ENCODE measurements around the gene IFRD2.

Gene IFRD2, protein sequence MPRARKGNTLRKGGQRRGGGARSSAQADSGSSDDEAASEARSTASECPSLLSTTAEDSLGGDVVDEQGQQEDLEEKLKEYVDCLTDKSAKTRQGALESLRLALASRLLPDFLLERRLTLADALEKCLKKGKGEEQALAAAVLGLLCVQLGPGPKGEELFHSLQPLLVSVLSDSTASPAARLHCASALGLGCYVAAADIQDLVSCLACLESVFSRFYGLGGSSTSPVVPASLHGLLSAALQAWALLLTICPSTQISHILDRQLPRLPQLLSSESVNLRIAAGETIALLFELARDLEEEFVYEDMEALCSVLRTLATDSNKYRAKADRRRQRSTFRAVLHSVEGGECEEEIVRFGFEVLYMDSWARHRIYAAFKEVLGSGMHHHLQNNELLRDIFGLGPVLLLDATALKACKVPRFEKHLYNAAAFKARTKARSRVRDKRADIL

DNA sequence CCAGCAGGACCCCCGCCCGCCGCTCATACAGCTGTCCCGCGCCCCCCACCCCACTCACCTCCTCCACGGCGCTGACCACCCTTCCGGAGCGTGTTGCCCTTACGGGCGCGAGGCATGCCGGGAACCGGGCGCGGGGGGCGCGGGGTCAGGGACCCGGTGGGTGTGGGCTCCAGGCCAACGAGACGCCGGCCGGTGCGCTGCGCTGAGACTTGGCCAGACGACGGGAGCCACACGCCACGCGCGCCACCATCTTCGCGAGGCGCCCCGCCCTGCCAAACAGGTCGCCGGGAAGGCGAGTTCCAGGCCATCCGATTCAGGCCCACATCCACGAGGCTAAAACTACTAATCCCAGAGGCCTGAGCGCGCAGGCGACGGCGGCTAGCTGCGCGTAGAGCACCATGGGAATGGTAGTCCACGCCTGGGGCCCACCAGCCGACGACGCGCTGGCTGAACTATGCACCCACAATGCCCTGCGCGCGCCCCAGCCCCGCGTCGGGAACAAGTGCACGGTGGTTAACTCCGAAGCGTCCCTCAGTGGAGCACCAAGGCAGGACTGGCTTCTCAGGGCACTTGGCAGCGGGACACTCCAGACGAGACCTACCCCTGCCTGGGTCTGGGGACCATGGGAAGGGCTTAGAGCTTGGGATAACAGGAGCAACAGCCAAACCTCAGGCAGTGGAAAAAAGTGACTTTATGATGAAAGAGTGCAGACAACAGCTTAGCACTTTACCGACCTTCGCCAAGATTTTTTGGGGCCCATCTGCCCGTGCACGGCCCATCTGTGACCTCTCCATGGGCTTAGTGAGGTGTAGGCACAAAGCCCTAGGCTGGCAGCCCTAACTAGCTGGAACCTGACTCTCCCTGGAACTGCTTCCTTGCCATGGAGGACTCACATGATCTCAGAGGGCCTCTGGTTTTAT is at the start of gene IFRD2:
Gene IFRD2, minus strand, starts transcription at position 271 of the 920 bp plus-strand sequence. Its CDS starts 155 bp downstream, at position 116.
- peak; percentile 90 for DNase-seq

DNA sequence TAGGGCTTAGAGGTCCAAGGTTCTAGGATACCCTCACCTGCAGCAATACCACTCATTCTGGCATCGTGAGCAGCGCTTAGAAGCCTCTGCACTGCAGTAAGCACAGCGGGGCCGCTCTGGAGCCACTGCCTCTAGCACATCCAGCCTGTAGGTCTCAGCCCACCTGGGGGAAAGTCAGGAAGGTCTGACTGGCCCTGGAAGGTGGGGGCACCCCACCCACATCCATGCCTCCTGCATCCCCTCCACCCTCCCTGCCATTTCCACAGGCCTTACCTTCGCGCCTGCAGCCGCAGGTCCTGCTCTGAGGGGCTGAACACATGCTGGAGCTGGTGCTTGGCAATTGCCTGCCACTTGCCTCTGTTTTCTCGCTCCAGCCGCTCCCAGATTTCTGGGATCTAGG is 49.3 kb upstream of the IFRD2 start:
- DNase-seq = no peak

DNA sequence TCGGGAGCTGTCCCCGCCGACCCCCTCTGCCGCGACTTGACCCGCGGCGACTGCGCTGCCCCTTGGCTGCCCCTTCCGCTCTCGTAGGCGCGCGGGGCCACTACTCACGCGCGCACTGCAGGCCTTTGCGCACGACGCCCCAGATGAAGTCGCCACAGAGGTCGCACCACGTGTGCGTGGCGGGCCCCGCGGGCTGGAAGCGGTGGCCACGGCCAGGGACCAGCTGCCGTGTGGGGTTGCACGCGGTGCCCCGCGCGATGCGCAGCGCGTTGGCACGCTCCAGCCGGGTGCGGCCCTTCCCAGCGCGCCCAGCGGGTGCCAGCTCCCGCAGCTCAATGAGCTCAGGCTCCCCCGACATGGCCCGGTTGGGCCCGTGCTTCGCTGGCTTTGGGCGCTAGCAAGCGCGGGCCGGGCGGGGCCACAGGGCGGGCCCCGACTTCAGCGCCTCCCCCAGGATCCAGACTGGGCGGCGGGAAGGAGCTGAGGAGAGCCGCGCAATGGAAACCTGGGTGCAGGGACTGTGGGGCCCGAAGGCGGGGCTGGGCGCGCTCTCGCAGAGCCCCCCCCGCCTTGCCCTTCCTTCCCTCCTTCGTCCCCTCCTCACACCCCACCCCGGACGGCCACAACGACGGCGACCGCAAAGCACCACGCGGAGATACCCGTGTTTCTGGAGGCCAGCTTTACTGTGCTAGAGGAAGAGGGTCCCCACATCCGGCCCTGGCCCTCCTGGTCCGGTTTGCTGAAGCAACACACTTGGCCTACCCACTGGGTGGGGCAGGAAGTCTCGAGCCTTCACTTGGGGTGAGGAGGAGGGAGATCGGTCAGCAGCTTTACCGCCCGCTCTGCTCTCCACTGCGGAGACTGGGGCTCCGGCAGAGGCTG is 48.5 kb upstream of the IFRD2 start, which contains the start of gene RASSF1:
Gene RASSF1, minus strand, starts transcription at position 389 of the 882 bp plus-strand sequence. Its CDS starts 31 bp downstream, at position 358.
- DNase-seq = peak; percentile 46

DNA sequence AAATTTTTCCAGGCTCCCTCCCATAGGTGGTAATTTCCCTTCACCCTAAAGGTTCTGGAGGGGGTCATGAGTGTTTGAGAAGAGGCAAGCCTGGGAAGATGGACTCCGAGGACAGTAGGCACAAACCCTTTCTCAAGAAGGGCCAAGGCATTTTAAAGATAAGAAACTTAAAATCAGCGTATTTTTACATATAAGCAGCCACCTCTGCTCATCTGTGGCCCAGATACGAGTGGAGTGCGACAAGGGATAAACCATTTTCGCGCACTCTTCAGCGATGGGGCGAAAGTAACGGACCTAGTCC is 47.9 kb upstream of the IFRD2 start:
- DNase-seq = no peak

DNA sequence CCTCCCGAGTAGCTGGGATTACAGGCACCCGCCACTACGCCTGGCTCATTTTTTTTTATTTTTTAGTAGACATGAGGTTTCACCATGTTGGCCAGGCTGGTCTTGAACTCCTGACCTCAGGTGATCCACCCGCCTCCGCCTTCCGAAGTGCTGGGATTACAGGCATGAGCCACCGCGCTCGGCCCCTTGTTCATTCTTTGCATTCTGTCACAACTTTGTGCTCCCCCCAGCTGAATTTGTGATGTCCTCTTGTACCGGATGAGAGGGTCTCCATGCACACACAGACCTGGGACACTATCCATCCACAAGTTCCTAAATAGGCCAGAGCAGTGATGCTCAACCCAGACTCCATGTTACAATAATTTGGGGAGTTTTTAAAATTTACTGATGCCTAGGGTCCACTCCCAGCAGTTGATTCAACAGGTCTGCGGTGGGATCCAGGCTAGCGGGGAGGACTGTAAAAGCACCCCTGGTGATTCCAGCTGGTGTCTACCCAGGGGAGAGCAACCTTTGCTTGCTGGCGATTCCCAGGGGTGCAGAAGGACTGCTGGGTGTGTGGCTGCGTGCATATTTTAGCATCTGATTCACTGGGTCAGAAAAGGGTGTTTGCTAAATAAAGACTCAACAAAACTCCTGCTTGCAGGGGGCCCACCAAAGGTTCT is 47.4 kb upstream of the IFRD2 start:
- DNase-seq = no peak

DNA sequence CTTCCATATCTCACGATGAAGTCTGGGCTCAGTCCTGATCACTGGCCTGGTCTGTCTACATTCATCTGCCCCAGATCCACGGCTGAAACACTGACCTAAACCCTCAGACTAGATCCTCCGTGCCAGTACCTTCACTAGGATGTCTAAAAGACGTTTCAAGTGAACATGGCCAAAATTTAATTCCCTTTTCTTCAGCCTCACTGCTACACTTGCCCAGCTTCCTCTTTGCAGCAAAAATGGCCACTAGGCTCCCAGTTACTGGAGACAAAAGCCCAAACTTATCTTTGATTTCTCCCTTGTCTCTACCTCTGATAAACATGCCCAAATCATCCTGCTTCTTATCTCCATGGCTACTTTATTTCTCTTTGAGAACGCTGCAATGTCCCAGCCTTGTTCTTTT is 46.7 kb upstream of the IFRD2 start:
- DNase-seq = no peak

DNA sequence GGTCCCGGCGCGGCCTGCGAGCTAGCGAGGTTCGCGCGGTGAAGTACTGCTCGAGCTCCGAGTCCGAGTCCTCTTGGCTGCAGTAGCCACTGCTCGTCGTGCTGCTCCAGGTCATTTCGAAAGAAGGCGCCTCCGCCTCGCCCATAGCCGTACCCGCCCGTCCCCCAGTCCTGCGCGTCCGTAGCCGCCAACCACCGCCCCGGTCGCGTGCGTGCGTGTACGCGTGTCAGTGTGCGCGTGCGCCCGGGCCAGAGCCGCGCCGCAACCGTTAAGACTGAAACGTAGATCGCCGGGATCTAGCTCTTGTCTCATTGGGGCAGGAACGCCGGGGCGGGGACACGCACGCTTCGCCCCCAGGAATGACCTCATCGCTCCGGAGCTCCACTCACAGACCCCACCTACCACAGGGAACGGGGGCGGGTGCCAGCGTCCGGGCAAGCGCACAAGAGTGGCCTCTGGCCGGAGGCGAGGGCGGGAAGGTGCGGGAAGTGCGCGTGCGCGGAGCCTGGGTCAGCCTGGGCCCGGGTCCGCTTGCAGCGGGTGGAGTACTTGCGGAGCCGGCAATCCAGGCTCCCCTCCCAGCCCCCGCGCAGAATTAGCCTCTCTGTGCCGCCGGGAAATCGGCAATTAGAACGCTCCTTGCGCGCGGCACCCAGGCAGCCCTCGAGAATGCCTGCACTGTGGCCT is 45.1 kb upstream of the IFRD2 start:
- peak; percentile 87 for DNase-seq

DNA sequence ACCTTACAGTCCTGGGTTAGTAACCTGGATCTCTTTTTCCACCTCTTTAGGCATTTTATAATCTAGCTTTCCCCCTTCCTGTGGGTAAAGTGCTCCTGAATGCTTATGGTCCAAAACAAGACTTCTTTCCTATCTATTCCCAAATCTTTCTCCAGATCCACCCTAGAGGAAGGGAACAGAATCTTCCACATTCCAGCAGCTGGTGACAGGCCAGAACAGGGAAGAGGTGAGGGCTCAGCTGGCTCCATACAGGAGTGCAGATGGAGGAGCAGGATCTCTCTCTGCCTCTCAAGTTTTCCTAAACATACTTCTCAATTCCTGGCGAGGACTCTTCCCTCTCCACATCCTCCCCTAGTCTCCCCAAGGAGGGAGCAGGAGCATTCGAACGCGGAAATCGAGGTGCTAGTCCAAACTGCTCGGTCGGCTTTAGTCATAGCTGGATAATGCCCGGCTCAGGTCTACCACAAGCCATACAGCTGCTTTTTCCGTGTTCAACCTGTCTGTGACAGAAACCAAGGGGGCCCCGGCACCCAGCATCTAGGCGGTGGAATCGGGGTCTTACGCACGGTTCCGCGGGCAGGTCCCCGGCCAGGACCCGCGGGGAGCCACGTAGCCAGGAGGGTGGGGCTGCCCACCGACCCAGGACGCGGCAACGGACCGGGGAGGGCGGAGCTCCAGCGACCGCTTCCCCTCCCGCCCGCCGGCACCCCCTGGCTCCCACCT is 44.4 kb upstream of the IFRD2 start:
- peak; percentile 32 for DNase-seq

DNA sequence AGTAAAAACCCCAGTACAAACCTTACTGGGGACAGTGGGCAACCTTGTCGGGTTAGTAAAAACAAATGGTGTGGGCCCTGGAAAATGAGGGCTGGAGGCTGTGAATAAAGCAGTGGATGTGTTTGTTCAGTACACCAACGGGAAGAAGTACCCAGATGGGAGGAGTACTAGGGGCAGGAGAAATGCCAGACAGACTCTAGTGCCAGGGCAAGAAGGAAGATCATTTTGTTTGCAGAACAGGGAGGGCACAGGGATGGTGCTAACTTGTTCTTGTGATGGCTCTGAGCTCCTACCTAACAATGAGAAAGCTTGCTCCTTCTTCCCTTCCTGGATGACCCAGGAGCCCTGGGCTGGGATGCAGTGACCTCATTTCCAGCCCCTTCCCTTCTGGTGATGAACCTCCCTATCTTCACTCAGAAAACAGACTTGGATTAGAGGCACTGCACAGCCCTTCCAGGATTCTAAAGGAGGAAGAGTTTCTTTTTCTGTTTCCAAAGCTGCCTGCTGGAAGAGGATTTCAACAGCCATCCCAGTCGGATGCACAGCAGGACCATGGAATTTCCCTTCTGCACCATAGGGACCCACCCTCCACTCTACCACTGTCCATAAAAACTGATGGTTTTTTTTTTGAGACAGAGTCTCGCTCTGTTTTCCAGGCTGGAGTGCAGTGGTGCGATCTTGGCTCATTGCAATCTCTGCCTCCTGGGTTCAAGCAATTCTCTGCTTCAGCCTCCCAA is 42.3 kb upstream of the IFRD2 start:
- no peak for DNase-seq

DNA sequence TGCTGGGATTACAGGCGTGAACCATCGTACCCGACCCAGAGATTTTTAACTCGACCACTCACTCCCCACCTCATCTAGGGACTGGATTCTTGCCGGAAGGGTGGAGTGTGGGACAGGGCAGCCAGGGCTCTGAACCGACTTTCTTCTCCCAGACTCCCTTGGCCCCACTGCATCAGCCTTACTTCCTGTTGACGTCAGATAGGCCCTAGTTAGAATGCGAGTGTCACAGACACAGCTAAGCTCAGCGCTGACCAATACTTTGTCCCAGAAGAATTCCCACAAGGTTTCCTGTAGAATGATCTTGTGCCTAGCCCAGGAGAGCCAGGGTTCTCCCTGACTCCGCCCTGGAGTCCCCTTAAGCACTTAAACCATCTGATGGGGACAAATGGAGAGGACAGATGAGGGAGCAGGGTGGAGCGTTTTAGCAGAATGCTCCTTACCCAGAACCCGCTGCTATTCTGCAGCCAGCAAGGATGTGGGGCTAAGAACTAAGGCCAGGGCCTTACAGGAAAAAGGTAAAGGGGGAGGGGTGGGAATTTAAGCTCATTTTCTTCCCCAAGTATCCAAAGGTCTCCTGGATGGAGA is 41.6 kb upstream of the IFRD2 start:
- DNase-seq = no peak

DNA sequence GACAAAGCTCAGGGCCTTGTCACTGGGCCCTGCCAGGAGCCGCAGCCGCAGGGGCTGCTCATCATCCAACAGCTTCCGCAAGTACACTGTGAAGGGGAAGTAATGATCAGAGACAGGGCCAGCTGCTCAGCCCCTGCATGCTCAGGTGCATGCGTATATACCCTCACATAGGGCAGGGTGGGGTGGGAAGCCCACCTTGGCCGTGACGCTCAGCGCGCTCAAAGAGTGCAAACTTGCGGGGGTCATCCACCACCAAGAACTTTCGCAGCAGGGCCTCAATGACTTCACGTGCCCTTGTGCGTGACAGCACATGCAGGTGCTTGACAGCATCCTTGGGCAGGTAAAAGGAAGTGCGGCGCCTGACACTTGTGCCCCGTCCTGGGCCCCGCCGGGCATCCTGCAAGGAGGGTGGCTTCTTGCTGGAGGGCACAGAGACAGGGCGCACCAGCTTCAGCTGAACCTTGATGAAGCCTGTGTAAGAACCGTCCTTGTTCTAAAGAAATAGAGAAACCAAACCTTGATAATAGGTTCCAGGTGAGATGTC is 39.2 kb upstream of the IFRD2 start:
- no peak for DNase-seq

DNA sequence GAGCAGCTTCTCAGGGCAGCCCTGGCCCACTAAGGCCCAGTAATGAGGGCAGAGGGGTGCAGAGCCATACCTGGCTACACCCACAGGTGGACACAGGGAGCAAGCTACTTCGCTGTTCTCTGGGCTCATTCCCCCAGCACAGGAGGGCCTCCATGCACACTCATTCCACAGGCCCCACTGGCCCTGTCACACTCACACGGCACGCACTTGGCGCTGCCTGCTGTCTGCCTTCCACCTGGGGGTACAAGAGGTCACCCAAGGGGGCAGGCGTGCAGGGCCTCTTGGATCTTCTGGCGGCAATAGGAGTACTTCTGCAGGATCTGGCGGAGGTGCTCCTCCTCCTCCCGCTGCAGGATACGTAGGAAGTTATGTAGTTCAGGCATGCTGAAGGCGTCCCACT is 38.1 kb upstream of the IFRD2 start:
- DNase-seq = no peak

DNA sequence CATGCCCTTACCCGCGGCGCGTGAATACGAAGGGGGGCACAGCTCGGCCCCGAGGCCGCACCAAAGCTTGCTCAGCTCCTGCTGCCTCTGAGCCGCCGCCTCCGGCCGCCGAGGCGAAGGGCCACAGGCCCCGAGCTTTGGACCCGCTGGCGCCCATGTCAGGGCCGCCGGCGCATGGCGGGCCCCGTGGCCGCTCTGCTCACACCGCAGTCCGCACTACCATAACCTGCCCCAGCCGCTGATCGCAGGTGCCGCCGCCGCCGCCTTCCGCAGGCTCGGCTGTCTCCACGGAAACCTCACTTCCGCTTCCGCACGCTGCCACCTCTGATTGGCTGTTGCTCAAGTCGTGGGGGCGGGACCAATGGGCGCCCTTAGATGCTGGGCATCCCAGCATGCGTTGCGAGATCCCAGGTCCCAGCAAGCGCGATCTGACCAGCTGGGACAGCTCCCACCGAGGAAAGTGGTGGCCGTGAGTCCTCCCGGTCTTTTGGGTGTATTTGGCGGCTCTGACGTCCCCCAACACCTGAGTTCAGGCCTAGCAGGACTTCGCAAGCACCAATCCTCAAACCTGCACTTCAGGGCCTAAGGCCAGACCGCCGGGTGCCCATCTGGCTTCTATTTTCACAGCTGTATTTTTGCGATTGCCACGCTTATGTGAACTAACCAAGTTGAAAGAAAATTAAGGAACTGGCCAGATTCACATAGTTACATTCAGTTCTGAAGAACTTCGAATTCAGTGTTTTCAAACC is 35.9 kb upstream of the IFRD2 start, which contains the start of gene TUSC2:
Gene TUSC2, minus strand, starts transcription at position 281 of the 749 bp plus-strand sequence. Its CDS starts 124 bp downstream, at position 157.
- DNase-seq = peak; percentile 93

DNA sequence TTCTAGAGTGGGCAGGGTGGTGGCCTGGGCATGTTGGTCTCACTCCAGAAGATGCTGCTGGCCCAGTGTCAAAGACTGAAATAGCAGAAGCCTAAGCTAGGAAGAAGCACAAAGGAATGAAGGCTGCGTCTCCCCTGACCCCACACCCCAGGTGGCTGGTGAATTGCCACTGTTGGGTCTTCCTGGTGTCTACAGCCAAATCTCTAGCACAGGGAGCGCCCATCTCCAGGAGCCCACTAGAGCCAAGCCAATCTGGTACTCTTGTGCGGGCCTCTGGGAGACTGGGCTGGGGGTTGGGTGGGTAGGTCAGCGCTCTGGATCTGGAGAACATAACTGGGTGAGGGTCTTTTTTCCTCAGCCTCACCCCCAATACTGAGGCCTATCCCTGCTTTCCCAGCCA is 34.9 kb upstream of the IFRD2 start:
- no peak for DNase-seq

DNA sequence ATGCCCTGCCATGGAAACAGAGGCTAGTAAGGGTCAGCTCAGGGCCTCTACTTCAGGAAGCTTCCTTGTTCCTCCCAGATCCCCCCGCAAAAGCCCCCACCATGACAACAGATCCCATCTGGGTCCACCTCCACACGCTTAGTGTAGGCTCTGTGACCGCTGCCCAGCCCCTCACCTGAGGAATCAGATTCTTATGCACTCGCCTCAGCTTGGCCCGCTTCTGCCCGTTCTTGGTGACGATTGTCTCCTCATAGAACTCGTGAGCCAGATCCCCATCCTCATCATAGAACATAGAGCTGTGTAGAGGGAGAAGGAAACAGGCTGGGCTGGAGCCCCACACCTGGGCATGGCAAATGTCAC is 33.9 kb upstream of the IFRD2 start:
- no peak for DNase-seq

DNA sequence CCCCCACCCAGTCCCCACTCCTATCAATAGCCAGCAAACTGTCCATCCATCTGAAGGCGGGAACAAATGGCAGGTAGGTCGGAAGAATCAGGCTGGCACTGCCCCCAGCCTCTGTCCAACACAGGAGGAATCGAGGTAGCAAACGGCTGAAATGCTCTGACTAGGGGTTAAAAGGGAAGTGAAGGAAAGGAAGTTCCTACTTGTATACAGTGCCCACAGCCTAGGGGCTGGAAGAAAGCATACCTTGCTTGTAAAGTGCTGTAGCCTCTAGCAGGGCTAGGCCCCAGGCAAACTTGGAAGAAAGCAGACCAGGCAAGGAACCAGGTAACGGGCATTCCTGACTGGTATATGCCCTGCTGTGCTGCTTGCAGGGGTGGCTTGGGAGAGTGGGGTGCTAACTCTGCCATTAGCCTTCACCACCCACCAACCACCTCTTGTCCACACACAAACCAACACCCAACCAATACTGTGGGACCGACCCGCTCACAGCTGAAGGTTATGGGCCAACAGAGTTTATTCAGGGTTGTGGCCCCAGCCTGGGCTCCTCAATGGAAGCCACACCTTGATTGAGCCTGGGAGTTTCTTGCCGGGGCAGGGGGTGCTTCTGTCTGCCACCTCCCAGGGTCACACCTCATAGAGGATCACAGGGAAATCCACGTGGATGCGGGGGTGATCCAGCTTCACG is 33.4 kb upstream of the IFRD2 start:
- DNase-seq = no peak

DNA sequence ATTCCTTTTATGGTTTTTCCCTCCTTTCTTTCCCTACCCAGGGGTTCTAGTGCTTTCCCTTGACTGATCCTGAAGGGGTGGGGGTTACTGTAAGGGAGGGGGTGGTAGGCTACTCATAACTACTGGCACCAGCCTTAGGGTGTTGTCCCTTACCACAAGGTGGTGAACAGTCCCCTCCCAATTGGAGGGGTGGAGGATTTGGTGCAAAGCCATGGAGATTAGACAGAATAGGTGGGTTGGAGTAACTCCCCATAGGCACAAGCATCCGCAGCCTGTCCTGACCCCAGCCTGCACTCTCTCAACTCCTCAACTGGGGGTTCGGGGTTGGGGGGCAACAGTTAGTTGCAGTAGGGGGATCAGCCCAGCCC is 32.9 kb upstream of the IFRD2 start:
- DNase-seq = no peak

Measured in activated T-cell treated with anti-CD3 and anti-CD28 coated beads for 4 hours (primary cell).